Measurements from ENCODE around the gene TERB1.

TERB1 gene, protein sequence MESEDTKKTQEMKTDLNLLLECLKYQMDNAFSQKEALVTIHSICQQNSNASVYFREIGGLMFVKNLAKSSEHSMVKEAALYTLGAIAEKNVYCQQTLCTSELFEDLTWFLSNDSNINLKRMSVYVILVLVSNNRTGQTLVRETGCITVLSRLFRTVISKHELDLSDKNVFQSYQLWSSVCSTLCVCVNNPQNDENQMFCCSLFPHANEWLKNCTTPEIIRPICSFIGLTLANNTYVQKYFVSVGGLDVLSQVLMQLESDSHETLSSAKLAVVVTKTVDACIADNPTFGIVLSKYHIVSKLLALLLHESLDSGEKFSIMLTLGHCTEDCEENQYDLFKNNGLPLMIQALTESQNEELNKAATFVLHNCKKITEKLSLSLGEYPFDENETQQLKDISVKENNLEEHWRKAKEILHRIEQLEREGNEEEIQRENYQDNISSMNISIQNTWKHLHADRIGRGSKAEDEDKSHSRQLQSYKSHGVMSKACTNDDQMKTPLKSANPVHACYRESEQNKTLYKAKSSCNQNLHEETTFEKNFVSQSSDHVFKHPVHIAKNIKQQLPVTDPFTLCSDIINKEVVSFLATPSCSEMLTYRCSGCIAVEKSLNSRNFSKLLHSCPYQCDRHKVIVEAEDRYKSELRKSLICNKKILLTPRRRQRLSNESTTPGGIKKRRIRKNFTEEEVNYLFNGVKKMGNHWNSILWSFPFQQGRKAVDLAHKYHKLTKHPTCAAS

DNA sequence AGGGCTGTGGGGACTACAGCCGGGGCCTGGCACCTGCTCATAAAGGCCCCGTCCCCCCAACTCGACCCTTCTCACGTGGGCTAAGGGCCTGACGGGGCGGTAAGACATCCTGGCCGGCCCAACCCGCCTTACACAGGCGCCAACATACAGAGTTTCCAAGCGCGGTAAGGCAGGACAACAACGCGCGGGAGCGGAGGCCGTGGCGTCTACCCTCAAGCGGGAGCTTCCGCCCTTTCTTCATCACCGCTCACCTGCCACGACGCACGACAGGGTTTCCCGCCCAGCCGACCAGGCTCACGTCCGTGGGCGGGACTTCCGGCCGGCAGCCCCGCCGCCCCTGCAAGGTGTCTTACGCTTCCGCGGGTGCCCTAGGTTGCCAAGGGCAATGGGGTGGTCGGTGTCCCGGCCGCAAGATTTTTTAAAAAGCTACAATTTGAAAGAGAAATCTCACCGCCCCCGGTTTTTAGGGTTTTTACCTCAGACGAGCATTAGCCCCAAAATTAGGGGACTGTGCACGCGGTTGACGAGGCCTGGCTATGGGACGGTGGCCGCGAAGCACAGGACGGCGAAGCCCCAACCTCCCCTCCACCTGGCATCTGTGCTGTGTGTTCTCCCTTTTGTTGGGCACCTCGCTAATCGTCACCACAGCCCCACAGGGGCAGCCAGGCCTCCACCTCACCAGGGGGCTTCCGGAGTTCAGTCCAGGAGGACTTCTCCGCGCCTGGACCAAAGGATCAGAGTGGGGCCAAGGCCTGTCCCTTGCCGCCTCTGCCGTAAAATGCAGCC lies at the start of gene TERB1:
Gene TERB1 (minus strand): TSS at position 265 of the 786 bp plus-strand sequence. CDS start 4,786 bp downstream, outside the sequence.
- no peak for DNase-seq (ENCODE audit: low read depth in 2 of 3, low spot score in 2 of 3)

DNA sequence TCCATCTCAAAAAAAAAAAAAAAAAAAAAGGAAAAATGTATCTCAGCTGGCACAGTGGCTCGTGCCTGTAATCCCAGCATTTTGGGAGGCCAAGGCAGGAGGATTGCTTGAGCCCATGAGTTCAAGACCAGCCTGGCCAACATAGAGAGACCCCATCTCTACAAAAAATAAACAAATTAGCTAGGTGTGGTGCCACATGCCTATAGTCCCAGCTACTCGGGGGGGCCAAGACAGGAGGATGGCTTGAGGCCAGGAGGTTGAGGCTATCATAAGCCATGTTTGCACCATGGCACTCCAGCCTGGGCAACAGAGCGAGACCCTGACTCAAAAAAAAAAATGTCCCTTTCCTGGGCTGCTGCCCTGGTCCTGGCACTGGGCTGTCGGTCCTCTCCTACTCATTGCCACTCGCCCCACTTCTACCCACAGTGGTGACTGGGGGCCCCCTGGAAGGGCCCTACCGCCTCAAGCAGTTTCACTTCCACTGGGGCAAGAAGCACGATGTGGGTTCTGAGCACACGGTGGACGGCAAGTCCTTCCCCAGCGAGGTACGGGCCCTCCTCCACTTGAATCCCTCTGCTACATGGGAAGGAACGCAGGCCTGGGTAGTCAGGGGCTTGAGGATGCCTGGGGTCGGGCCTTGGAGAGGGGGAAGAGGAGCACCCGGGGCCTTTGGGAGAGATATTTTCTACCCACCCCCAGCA lies 48.9 kb upstream of the TERB1 start:
- no peak for DNase-seq (ENCODE audit: low read depth in 2 of 3, low spot score in 2 of 3)

DNA sequence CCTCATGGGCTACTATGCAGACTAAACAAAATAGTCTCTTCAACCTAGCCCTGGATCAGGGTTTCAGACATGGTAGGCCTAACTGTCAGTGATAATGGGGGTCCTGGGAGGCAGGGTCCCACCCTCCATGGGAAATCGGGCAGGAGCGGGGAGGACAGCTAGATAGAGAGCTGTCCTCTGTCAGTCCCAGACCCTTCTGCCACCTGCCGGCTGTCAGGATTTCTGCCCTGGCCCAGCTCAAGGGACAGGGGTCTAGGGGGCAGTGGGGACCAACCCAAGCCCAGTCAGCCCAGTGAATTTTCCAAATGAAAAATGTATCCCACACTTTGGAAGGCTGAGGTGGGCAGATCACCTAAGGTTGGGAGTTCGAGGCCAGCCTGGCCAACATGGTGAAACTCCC lies 48.2 kb upstream of the TERB1 start:
- no peak for DNase-seq (ENCODE audit: low read depth in 2 of 3, low spot score in 2 of 3)

DNA sequence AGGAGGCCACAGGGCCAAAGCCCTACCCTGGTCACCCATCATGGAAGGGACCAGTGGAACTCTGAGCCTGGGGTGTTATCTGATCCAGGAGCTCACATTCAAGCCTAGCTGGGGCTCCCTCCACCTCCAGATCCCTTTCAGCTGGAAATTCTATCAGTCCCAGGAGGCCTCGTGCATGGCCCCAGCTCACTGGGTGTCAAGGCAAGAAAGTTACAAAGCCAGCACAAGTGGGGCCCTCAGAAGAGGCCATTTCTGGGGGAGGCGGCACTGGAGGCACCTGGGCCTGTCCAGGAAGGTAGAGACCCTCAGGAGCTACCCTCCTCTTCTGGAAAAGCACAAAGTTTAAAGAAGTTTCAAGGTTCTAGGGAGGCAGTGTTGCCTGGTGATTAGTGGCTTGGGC lies 47.6 kb upstream of the TERB1 start:
- no peak for DNase-seq (ENCODE audit: low read depth in 2 of 3, low spot score in 2 of 3)

DNA sequence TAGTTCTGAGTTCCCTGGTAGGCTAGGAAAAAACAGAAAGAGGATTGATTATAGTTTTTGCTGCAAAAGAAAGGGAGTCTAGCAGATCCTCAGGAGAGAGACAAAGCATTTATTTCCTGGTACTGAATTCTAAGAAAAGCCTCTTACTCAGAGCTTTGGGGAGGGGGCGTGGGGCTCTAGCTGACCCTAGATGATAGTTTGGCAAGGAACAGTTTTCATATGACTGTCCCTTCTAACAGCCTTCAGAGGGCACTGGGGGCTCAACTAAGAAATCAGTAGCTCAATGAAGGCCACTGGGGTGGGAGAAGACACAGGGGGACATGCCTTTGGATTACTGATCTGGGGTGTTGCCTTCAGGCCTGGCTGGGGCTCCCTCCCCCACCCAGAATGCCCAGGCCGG lies 46.8 kb upstream of the TERB1 start:
- no peak for DNase-seq (ENCODE audit: low read depth in 2 of 3, low spot score in 2 of 3)

DNA sequence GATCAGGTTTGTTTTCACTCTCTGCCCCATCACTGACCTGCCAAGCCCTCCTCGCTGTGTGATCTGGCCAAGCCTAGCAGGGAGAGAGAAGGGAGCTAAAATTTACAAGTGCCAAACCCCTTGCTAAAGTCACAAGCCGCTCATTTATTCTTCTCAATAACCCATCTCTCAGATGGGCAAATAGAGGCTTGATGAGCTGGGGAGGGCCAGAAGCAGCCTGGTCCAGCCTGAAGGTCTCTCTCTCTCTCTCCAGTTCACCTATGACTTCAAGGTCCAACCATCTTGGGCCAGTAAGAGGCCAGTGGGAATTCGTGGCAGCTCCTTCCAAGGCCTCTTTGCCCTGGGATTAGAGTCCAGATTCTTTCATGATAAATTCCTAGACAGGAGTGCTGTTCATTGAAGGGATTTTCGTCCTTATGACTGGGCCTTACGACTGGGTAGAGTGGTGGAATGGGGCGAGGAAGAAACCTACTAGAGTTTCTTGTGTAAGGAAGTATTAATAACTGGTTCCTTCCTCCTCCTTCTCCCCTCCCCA lies 46.2 kb upstream of the TERB1 start:
- DNase-seq (ENCODE audit: low read depth in 2 of 3, low spot score in 2 of 3): no peak

DNA sequence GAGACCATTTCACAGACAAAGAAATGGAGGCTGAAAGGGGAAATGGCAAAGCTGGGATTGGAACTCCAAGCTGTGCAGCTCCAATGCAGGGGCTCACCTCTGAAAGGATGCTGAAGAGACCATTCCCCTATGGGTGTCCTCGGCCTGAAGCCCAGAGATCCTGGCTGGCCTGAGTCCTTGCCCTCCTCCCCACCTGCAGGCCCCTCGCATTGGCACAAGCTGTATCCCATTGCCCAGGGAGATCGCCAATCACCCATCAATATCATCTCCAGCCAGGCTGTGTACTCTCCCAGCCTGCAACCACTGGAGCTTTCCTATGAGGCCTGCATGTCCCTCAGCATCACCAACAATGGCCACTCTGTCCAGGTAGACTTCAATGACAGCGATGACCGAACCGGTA lies 45.4 kb upstream of the TERB1 start:
- no peak for DNase-seq (ENCODE audit: low read depth in 2 of 3, low spot score in 2 of 3)

DNA sequence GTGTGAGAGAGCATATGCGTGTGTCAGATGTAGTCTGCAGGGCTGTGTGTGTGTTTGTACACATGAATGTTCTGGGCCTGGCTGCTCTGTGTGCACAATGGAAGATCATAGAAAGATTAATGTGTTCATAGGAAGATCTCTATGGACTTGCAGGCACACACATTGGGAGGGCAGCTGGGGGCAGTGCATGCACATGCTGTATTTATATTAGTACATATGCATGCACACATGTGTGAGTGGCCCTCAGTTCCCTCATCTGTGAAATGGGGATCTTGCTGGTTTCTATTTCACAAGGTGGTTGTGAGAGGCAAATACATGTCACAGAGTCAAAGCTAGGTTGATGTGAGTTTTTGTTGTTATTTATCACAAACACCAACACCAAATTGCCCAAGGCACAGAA lies 44.9 kb upstream of the TERB1 start:
- DNase-seq (ENCODE audit: low read depth in 2 of 3, low spot score in 2 of 3): no peak

DNA sequence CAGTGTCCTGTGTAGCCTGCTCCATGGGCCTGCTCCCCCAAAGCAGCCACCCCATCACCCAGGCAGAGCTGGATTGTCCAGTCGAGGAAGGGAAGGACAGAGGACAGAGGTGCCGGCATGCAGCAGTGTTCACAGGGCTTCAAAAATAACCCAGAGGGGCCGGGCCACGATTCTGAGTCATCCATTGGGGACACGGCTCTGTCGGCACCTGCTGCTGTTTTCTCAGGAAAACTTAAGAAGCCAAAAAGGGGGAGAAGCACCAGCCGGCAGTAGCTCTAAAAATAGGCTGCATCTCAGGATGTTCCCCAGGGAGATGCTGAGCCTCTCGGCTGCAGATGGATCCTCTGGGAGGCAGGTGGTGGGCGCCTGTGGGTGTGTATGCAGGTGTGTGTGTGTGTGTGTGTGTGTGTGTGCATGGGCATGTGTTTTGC lies 44.4 kb upstream of the TERB1 start:
- no peak for DNase-seq (ENCODE audit: low read depth in 2 of 3, low spot score in 2 of 3)

DNA sequence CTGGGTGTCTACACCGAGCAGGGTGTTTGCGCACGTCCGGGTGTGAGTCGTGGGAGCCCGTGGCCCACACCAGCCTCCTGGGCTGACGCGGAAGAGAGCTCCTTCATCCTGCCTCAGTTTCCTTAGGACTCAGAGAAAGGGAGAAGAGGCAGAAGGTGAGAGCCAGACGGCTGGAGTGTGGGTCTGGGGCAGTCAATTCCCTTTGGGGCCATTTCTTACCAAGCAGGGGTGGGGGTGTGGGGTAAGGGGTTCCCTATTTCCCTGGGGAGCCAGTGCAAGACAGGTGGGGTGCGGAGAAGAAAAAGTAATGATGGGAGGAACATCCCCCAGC lies 43.7 kb upstream of the TERB1 start:
- no peak for DNase-seq (ENCODE audit: low read depth in 2 of 3, low spot score in 2 of 3)

DNA sequence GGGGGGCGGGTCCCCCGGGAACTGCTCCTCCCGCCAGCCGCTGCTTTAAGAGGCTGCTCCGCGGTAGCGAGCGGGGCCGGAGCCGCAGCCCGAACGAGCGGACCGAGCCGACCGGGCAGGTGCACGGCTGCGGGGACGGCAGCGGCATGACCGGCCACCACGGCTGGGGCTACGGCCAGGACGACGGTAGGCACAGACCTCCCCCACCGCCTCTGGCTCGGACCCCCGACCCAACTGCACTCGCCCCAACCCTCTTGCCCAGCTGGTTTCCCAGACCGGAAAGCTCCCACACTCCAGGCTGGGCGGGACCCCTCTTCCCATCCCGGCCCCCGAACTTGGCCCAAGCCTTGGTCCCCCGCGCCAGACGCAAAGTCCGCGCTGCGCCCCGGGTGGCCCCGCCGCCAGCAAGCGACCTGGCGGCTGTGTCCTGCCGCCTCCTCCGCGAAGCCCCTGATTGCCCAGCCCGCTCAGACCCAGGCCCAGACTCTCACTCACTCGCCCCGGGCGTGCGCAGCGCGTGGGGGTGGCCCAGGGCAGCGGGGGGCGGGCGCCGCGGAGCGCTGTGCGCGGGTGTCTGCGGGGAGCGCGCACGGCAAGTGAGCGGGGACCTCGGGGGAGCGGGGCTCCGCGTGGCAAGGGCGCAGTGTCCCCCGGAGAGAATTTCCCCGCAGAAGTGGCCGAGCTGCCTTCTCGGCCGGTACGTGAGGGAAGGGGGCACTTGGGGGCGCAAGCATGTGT lies 43.1 kb upstream of the TERB1 start, which contains the start of gene CA7:
Gene CA7 (plus strand): TSS at position 73 of the 738 bp plus-strand sequence. CDS start 74 bp downstream, at position 147.
- DNase-seq (ENCODE audit: low read depth in 2 of 3, low spot score in 2 of 3): no peak

DNA sequence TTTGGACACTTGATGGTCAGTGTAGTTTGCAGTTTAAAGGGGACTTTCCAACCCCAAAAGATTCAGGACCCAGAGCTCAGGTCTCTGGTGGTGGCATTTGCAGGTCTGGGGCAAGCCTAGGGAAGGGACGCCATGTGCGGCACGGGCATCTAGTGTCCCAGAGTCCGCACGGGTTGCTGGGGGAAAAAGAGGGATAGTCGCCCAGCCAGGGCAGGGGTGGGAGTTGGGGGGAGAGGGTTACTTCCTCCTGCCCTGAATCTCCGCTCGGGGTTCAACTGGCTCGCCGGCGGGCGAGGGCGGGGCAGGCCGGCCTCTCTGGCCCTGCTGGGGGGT lies 42.6 kb upstream of the TERB1 start:
- DNase-seq (ENCODE audit: low read depth in 2 of 3, low spot score in 2 of 3): no peak

DNA sequence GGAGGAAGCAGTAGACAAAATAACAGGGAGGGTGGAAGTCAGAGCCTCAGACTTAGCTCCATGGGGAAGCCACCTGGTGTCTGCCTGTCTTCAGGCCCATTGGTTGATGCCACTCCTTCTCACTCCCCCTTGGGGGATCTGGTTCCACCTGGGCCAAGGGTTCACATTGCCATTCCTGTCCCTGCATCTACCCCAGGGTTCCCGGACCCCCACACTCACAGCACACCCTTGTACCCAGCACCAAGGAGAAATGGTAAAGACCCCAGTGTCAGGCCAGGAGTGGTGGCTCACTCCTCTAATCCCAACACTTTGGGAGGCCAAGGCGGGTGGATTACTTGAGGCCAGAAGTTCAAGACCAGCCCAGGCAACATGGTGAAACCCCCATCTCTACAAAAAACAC lies 41.8 kb upstream of the TERB1 start:
- DNase-seq (ENCODE audit: low read depth in 2 of 3, low spot score in 2 of 3): no peak

DNA sequence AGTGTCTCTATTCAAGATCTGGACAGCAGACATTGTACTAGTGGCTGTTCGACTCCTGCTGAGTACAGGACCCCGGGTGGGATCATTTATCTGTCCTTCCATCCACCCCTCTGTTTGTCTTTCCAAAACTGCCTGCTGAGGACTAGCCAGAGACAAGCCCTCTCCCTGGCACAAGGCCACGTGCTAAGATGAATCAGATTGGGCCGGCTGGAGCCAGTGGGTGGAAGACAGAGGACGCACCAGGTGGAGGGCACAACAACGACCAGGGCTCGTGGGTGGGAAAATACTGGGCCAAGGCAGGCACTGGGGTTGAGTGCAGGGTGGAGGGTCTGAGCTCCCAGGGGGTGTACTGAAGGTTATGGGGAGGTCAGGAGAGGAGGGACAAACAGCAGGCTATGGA lies 41.4 kb upstream of the TERB1 start:
- DNase-seq (ENCODE audit: low read depth in 2 of 3, low spot score in 2 of 3): no peak

DNA sequence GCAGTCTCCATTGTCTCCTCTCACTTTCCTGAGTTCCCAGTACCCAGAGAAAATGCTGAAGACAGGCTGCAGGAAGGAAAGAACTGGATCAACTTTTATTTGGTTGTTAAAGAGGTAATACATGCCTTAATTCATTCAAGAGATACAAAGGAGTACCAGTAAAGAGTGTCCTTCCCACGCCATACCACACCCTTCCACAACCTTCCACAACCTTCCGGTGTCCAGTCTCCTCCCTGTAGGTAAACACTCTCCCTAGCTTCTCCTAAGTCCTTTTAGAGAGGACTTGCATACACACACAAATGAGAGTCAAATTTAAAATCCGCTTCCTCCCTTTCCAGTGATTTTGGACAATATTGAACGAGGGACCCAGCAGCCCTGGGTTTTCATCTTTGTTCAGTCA lies 40.0 kb upstream of the TERB1 start:
- DNase-seq (ENCODE audit: low read depth in 2 of 3, low spot score in 2 of 3): no peak

DNA sequence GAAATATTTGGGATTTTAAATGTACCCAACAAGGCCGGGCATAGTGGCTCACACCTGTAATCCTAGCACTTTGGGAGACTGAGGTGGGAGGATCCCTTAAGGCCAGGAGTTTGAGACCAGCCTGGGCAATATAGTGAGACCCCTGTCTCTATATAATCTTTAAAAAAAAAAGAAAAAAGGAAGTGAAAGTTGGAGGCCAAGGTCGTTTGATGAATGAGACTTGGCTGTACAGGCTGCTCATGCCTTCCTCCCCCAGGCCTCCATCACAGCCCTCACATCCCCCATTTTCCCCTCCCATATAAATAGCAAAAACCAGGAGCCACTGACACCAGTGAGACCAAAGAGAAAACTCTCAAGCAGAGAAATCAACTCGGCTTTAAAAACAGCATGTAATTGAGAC lies 39.5 kb upstream of the TERB1 start:
- no peak for DNase-seq (ENCODE audit: low read depth in 2 of 3, low spot score in 2 of 3)

DNA sequence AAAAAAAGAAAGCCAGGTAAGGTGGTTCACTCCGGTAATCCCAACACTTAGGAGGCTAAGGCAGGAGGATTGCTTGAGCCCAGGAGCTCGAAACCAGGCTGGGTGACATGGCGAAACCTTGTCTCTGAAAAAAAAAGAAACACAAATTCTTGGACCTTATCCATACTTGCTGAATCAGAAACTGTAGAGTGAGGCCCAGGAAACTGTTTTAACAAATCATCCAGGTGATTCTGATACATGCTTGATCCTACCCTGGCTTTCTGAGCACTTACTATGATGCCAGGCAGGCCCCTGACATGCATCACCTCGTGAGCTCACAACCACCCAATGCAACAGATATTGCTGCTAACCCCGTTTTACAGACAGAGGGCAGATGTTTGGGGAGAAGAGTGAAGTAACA lies 33.4 kb upstream of the TERB1 start:
- no peak for DNase-seq (ENCODE audit: low read depth in 2 of 3, low spot score in 2 of 3)

DNA sequence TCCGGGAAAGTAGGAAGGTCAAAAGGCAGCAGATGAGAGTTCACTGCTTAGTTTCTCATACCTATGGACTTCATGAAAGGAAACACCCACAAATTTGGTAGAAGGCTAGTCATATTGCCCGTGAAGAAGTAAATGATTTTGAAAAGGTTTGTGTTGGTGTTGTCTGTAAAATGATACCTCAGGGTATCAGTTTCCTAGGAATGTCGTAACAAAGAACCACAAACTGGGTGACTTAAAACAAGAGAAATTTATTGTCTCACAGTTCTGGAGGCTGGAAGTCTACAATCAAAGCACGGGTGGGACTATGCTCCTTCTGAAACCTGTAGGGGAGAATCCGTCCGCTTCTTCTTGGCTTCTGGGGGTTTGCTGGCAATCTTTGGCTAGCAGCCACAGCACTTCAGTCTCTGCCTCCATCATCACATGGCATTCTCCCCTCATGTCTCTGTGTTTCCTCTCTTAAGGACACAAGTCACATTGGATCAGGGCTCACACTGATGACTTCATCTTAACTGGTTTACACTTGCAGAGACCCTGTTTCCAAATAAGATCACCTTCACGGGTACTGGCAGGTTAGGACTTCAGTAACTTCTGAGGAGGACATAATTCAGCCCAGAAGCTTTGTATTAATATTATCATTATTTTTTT lies 31.4 kb upstream of the TERB1 start:
- no peak for DNase-seq (ENCODE audit: low read depth in 2 of 3, low spot score in 2 of 3)

DNA sequence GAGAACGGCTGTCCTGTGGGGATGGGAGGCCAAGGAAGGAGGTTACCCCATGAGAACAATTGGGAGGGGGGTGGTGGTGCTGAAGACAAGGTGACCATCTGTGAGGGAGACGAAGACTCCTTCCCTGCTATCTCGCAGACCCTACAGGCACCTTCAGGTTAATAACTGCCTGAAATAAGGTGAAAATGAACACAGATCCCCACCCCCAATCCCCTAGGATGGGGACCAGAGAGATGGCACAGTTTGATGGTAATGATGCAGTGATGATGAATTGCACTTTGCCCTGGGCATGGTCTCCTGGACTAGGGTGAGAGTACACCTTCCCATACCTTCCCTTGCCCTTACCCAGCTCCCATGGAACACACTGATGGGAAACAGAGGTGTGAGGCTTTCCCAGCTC lies 30.8 kb upstream of the TERB1 start:
- no peak for DNase-seq (ENCODE audit: low read depth in 2 of 3, low spot score in 2 of 3)
